ENCODE results near the gene HBS1L.

- TF ChIP-seq TAF1 (IDR thresholded peaks at IDR 0.05; ENCODE audit: low read depth, low read length) = no peak
- no peak for TF ChIP-seq POLR2A (IDR thresholded peaks at IDR 0.05; ENCODE audit: low read depth, low read length)
- TF ChIP-seq POLR2AphosphoS5 (IDR thresholded peaks at IDR 0.05; ENCODE audit: low read depth, low read length) = no peak
These were observed 64.4 kb downstream of the HBS1L start for GRCh38 chr6:134990262-134990661.
